Loucy (cell line): ENCODE results near the gene IDH2.
"Not testable (repeated sequence)": the region's sequence is repeated elsewhere in the genome, so short reads cannot be mapped to it uniquely, and the experiment has no call there.

Experiments used
- H2AFZ ChIP-seq: fragments of 200-600 bp; sonication (generic); 2 replicates; pipeline ENCODE4 v1.6.0; 2016; ENCODE audit warnings: antibody characterized with exemption, mild to moderate bottlenecking, low read length, moderate library complexity
- H3F3A ChIP-seq: fragments of 200-600 bp; 2 replicates; pipeline ENCODE4 v1.6.0; 2016; ENCODE audit warnings: antibody characterized with exemption, low read depth, mild to moderate bottlenecking
- H3K27me3 ChIP-seq: fragments of 200-600 bp; sonication (generic); 2 replicates; pipeline ENCODE4 v1.6.1; 2014; ENCODE audit warnings: low read length, mild to moderate bottlenecking; ENCODE audit not compliant: insufficient read depth, poor library complexity, severe bottlenecking
- H3K36me3 ChIP-seq: fragments of 200-600 bp; sonication (generic); 2 replicates; pipeline ENCODE4 v1.6.1; 2016; ENCODE audit warnings: low read length; ENCODE audit not compliant: insufficient read depth
- H3K4me1 ChIP-seq: fragments of 200-600 bp; sonication (generic); 2 replicates; pipeline ENCODE4 v1.5.1; 2014; ENCODE audit warnings: low read length, mild to moderate bottlenecking; ENCODE audit not compliant: insufficient read depth, poor library complexity, severe bottlenecking
- H3K4me2 ChIP-seq: fragments of 200-600 bp; sonication (generic); 2 replicates; pipeline ENCODE4 v1.6.0; 2014; ENCODE audit warnings: antibody characterized with exemption, low read length, low read depth, mild to moderate bottlenecking; ENCODE audit not compliant: poor library complexity, severe bottlenecking
- H3K4me3 ChIP-seq: fragments of 200-600 bp; sonication (generic); 2 replicates; pipeline ENCODE4 v1.5.1; 2014; ENCODE audit warnings: low read length, mild to moderate bottlenecking, mixed read lengths; ENCODE audit not compliant: poor library complexity, severe bottlenecking
- H3K79me2 ChIP-seq: fragments of 200-600 bp; sonication (generic); 2 replicates; pipeline ENCODE4 v1.6.1; 2014; ENCODE audit warnings: low read length; ENCODE audit not compliant: insufficient read depth
- H3K9ac ChIP-seq: fragments of 200-600 bp; sonication (generic); 2 replicates; pipeline ENCODE4 v1.6.0; 2014; ENCODE audit warnings: mild to moderate bottlenecking, low read depth, low read length, moderate library complexity; ENCODE audit not compliant: poor library complexity, severe bottlenecking
- H3K9me2 ChIP-seq: fragments of 200-600 bp; sonication (generic); replicated peaks from 2 replicates; pipeline ENCODE4 v1.6.1; 2016; ENCODE audit warnings: low read depth, low read length, mixed read lengths
- H3K9me3 ChIP-seq: fragments of 200-600 bp; sonication (generic); 2 replicates; pipeline ENCODE4 v1.6.1; 2014; ENCODE audit warnings: mild to moderate bottlenecking, antibody characterized with exemption, low read length, low read depth; ENCODE audit not compliant: insufficient read depth
- H4K20me1 ChIP-seq: fragments of 200-600 bp; sonication (generic); 2 replicates; pipeline ENCODE4 v1.6.0; 2014; ENCODE audit warnings: antibody characterized with exemption, low read length, mild to moderate bottlenecking; ENCODE audit not compliant: insufficient read depth, poor library complexity, severe bottlenecking
- EZH2phosphoT487 ChIP-seq: fragments of 200-600 bp; IDR thresholded peaks from 2 replicates; pipeline ENCODE4 v1.6.1; 2018; ENCODE audit warnings: antibody characterized with exemption, mild to moderate bottlenecking, moderate library complexity, borderline replicate concordance
- TF ChIP-seq, protein P1 (sequence below): fragments of 200-600 bp; sonication (generic); conservative IDR thresholded peaks from 2 replicates; pipeline ENCODE4 v1.5.1; 2014; ENCODE audit warnings: mild to moderate bottlenecking, antibody characterized with exemption, low read length

Gene IDH2

GRCh38 chr15:90142216-90143165 is 40.2 kb upstream of the IDH2 start:
- no peaks in the 10 kb centered on the region for H3K27me3 ChIP-seq
- peak overlapping the region; percentile 42 for H3K9ac ChIP-seq
- no peaks in the 10 kb centered on the region for H3K79me2 ChIP-seq
- no peaks in the 10 kb centered on the region for H4K20me1 ChIP-seq
- H2AFZ ChIP-seq = peak overlapping the region; percentile 88
- H3K9me2 ChIP-seq = no peaks in the 10 kb centered on the region
- H3K4me3 ChIP-seq = no peak overlapping the region
- TF ChIP-seq, protein P1, sequence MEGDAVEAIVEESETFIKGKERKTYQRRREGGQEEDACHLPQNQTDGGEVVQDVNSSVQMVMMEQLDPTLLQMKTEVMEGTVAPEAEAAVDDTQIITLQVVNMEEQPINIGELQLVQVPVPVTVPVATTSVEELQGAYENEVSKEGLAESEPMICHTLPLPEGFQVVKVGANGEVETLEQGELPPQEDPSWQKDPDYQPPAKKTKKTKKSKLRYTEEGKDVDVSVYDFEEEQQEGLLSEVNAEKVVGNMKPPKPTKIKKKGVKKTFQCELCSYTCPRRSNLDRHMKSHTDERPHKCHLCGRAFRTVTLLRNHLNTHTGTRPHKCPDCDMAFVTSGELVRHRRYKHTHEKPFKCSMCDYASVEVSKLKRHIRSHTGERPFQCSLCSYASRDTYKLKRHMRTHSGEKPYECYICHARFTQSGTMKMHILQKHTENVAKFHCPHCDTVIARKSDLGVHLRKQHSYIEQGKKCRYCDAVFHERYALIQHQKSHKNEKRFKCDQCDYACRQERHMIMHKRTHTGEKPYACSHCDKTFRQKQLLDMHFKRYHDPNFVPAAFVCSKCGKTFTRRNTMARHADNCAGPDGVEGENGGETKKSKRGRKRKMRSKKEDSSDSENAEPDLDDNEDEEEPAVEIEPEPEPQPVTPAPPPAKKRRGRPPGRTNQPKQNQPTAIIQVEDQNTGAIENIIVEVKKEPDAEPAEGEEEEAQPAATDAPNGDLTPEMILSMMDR = no peak
- no peak for TF ChIP-seq EZH2phosphoT487
- H3K4me2 ChIP-seq = peak overlapping the region; percentile 47
- H3K9me3 ChIP-seq = no peaks in the 10 kb centered on the region
- H3K36me3 ChIP-seq = no peaks in the 10 kb centered on the region
- H3K4me1 ChIP-seq = peaks cover 8% of the 10 kb centered on the region
- no peaks in the 10 kb centered on the region for H3F3A ChIP-seq

GRCh38 chr15:90141646-90142045 is 39.4 kb upstream of the IDH2 start:
- no peaks in the 10 kb centered on the region for H3K27me3 ChIP-seq
- H3K9me3 ChIP-seq = no peaks in the 10 kb centered on the region
- TF ChIP-seq, protein P1 = no peak
- no peak for TF ChIP-seq EZH2phosphoT487
- no peaks in the 10 kb centered on the region for H3K79me2 ChIP-seq
- H3K9ac ChIP-seq = no peak overlapping the region
- peaks cover 8% of the 10 kb centered on the region for H3K4me1 ChIP-seq
- H2AFZ ChIP-seq = no peak overlapping the region; the same call in 1 of the 2 replicates
- H3K4me3 ChIP-seq = no peak overlapping the region
- no peak overlapping the region for H3K4me2 ChIP-seq
- H3F3A ChIP-seq = no peaks in the 10 kb centered on the region
- no peaks in the 10 kb centered on the region for H4K20me1 ChIP-seq
- no peaks in the 10 kb centered on the region for H3K9me2 ChIP-seq
- no peaks in the 10 kb centered on the region for H3K36me3 ChIP-seq

DNA sequence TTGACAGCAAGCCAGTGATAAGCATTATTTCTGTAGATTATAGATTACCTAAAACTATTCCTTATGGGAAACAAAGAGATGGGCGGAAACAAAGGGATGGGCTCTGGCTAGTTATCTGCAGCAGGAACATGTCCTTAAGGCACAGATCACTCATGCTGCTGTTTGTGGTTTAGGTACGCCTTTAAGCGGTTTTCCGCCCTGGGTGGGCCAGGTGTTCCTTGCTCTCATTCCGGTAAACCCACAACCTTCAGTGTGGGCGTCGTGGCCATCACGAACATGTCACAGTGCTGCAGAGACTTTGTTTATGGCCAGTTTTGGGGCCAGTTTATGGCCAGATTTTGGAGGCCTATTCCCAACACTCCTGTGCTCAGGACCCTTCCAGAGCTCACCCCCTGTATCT is 37.3 kb upstream of the IDH2 start:
- H3K4me2 ChIP-seq, H2AFZ ChIP-seq, H4K20me1 ChIP-seq, H3K9me2 ChIP-seq, H3K4me1 ChIP-seq, H3F3A ChIP-seq, H3K36me3 ChIP-seq, H3K9me3 ChIP-seq, H3K4me3 ChIP-seq, H3K79me2 ChIP-seq, H3K9ac ChIP-seq, H3K27me3 ChIP-seq: not testable (repeated sequence)
